ENCODE data around the gene ZFR2.
"Not testable (repeated sequence)": the region's sequence is repeated elsewhere in the genome, so short reads cannot be mapped to it uniquely, and the experiment has no call there.

ZFR2 gene

DNA sequence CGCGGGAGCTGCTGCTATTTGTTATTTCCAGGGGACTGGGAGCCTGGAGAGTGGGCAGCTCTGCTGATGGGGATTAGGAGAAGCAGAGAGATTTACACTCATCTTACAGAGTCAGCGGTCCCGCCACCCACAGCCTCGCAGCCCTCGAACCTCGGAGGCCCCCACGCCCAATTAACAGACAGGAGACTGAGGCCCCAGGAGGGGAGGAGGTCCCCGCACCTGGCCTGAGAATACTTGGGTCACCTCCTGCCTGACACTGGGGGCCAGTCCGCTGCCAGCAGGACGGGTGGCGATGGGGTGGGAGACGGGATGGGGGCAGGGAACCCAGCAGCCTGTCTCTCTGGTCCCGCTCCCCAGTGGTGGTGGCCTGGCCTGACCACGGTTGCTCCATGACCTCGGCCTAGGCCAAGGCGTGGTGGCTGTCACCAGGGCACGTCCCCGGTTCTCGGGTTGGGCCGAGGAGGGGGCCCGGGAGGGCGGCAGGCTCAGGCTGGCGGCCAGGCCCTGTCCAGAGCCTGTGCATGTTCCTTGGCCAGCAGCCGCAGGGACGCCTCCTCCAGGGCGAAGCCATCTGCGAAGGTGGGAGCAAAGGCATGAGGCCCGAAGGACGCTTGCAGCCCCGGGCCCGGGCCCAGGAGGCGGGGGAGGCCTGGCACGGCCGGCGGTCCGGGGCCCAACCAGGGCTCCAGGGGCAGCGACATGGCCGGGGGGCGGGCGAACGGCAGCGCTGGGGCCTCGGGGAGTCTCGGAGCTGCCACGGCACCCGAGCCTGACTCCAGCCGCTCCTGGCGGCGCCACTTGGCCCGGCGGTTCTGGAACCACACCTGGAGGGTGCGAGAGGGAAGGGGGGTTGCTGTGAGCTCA is 98.5 kb downstream of the ZFR2 start:
- no peak for DNase-seq

- no peak for DNase-seq
Observed at GRCh38 chr19:3769494-3769893, 99.3 kb downstream of the ZFR2 start.

GRCh38 chr19:3768748-3769099 is 100.1 kb downstream of the ZFR2 start:
- no peak for DNase-seq

DNA sequence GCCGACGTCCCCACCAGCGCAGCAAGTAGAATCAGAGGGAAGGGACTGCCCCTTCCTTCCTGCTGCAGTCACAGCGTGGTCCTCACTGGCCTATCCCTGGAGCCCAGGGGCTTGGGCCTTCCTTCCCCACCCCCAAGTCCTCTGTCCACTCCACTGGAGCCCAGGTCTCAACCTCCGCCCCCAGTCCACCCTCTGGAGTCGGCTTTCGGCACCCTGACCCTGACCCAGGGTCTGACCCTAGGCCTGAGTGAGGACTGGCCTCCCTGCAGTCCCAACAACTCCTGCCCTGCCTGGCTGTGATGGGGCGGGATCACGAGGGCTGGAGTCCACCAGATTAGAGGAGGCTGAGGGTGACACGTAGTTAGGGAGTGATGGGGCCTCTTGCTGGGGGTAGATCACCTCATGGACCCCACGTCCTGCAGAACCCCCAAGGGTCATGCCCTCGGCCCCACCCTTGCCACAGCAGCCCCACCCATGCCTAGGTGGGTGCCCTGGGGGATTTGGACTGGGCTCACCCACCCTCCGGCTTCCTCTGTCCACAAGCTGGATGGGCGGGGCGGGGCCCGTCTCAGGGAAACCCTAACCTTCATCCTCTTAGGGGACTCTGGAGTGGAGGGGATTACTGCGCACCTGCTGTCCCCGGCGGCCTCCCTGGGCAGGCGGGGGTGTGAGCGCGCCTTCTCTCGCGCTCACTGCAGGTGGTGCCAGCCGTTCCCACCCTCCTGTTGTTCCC is 100.7 kb downstream of the ZFR2 start:
- no peak for DNase-seq

- DNase-seq: no peak
Observed at GRCh38 chr19:3767050-3767449, 101.8 kb downstream of the ZFR2 start.

DNA sequence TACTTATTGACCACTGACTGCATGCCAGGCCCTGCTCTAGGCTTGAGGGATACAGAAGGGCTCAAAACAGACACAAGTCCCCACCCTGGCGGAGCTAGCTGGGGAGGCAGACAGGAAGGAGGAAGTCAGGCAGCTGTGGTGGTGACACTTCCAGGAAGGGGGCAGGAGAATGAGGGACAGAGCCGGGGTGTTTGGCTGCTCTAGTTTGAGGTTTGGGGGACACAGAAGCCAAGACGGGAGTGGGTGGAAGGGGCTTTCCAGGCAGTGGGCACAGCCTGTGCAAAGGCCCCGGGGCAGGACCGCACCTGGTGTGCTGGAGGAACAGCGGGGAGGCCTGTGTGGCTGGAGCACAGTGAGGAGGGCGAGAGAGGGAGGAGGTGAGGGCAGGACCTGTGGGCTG is 102.3 kb downstream of the ZFR2 start:
- DNase-seq: no peak

DNA sequence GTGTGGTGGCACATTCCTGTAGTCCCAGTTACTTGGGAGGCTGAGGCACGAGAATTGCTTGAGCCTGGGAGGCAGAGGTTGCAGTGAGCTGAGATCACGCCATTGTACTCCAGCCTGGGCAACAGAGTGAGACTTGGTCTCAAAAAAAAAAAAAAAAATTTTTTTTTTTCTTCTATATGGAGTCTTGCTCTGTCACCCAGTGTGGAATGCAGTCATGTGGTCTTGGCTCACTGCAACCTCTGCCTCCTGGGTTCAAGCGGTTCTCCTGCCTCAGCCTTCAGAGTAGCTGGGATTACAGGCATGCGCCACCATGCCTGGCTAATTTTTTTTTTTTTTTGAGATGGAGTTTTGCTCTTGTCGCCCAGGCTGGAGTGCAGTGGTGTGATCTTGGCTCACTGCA is 103.1 kb downstream of the ZFR2 start:
- DNase-seq: not testable (repeated sequence)

DNA sequence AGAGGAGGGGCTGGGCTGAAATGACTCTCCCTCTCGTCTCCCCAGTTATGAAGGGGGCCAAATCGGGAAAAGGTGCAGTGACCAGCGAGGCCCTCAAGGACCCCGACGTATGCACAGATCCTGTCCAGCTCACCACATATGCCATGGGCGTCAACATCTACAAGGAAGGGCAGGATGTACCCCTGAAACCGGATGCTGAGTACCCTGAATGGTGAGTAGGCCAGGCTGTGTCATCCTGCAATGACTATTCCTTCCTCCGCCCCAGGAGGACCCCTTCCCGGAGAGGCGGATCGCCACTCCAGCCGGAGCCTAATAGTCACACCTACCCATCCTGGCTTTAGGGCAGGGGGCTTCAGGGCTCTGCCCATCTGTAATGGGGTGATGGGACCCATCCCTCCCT is 103.7 kb downstream of the ZFR2 start:
- DNase-seq: no peak

GRCh38 chr19:3762501-3763459 is 106.1 kb downstream of the ZFR2 start, which contains the start of gene MRPL54:
Gene MRPL54, plus strand, starts transcription at chr19:3762682. Its CDS starts 19 bp downstream, at chr19:3762701.
- DNase-seq: peak; percentile 99 to 100

DNA sequence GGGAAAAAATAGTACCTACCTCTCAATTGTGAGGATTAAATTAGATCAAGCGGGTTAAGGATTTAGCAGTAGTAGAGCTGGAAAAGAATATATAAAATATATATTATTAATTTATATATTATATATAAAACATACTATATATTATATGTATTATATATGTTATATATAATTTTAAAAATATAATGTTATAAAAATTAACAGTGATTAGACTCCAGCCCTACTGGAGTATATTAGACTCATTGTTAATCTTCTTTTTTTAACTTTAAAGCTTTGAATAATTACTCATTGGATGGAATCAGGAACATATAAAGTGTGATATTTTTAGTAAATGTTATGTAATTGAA is 106.7 kb downstream of the ZFR2 start:
- DNase-seq: no peak

- peak; percentile 94 to 96 for DNase-seq
Observed at GRCh38 chr19:3761382-3762129, 107.3 kb downstream of the ZFR2 start, which contains the start of gene APBA3. Gene APBA3, minus strand, starts transcription at chr19:3761692. Its CDS starts 1,428 bp downstream, at chr19:3760264.

DNA sequence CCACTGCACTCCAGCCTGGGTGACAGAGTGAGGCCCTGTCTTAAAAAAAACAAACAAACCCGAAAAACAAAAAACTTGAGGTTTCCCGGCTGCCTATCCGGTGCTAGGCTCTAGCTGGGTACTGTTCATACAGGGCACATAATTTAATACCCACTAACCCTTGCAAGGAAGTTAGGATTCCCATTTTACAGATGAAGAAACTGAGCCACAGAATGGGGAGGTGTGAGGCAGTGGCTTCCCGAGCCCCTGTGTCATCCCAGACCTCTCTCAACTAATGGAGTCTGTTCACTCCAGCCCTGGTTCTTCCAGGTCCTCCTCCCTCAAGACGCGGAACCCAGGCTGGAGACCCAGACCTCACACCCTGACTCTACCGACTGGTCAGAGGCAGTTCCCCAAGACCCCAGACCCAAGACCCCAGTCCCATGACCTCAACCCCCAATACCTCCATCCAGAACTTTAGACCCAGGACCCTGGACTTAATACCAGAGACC is 107.9 kb downstream of the ZFR2 start:
- peak in 1 of 2 experiments; percentile 31 for DNase-seq

- DNase-seq: no peak
Observed at GRCh38 chr19:3759482-3760254, 109.2 kb downstream of the ZFR2 start.

- not testable (repeated sequence) for DNase-seq
Observed at GRCh38 chr19:3758297-3758696, 110.5 kb downstream of the ZFR2 start.

- not testable (repeated sequence) for DNase-seq
Observed at GRCh38 chr19:3757705-3758104, 111.1 kb downstream of the ZFR2 start.

Data from NCI-H446 (cell line).